Measurements from ENCODE around the gene RPUSD1. TPM values are rescaled to one million over a fixed set of nuclear protein-coding genes. Genes with fewer than 3 reads are reported as not detected.

The RPUSD1 gene
- total and polyA plus RNA-seq, 2 of the 13 experiments (the other 11 are each of a cell fraction or from before 2014, with no cell fraction given), result 13.1 to 26.2 TPM

GRCh38 chr16:740764-741505 is 47.2 kb downstream of the RPUSD1 start, which contains the start of gene CIAO3 (continued):
- TF ChIP-seq HMGXB3 (CRISPR knock-in tag; IDR thresholded peaks at IDR 0.05; ENCODE audit: borderline replicate concordance), result peak; percentile 61; the same call in 1 of the 2 replicates
- TF ChIP-seq TBX2 (CRISPR knock-in tag; IDR thresholded peaks at IDR 0.05; ENCODE audit: borderline replicate concordance), result peak; percentile 87
- peak; percentile 18 for TF ChIP-seq ZNF18 (CRISPR knock-in tag; IDR thresholded peaks at IDR 0.05; ENCODE audit: insufficient replicate concordance)
- TF ChIP-seq HDAC1 (CRISPR knock-in tag; IDR thresholded peaks at IDR 0.05), result peak; percentile 97
- no peak for TF ChIP-seq TRAFD1 (CRISPR knock-in tag; IDR thresholded peaks at IDR 0.05; ENCODE audit: borderline replicate concordance)
- no peak for TF ChIP-seq CENPBD1 (CRISPR knock-in tag; IDR thresholded peaks at IDR 0.05; ENCODE audit: borderline replicate concordance, low read depth)
- peak; percentile 23; the same call in 1 of the 2 replicates for TF ChIP-seq ARID5B (CRISPR knock-in tag; IDR thresholded peaks at IDR 0.05)
- peak; percentile 82 for TF ChIP-seq ZNF414 (CRISPR knock-in tag; IDR thresholded peaks at IDR 0.05)
- no peak for TF ChIP-seq MBNL3 (CRISPR knock-in tag; conservative IDR thresholded peaks at IDR 0.05)
- TF ChIP-seq POLR2A (IDR thresholded peaks at IDR 0.05; ENCODE audit: insufficient read depth in 1 of 2, low read depth in 2 of 2, low read length in 2 of 2), result peak; percentile 50 to 68; a peak in 3 of 4 replicates
- peak; percentile 83; the same call in 1 of the 2 replicates for TF ChIP-seq SIN3A (IDR thresholded peaks at IDR 0.05; ENCODE audit: borderline replicate concordance, low read depth, low read length)
- TF ChIP-seq ZNF607 (CRISPR knock-in tag; IDR thresholded peaks at IDR 0.05; ENCODE audit: borderline replicate concordance), result peak; percentile 72
- no peak for TF ChIP-seq FOXA1 (IDR thresholded peaks at IDR 0.05)
- no peak for TF ChIP-seq FOXA1 (CRISPR knock-in tag; IDR thresholded peaks at IDR 0.05)
- TF ChIP-seq ZZZ3 (CRISPR knock-in tag; IDR thresholded peaks at IDR 0.05; ENCODE audit: borderline replicate concordance), result peak; percentile 84
